Activated naive CD4-positive, alpha-beta T cell treated with Interleukin-2 at 50 U/mL for 16 hours (primary cell): ENCODE measurements around the gene SLAMF6.
"Not testable (repeated sequence)": the region's sequence is repeated elsewhere in the genome, so short reads cannot be mapped to it uniquely, and the experiment has no call there.

Experiments used
- DNase-seq: peaks from one replicate; pipeline ENCODE4 v3.0.0-alpha.2; 2020

The SLAMF6 gene

GRCh38 chr1:160541622-160542302, 18.7 kb upstream of the SLAMF6 start:
- DNase-seq = no peak

GRCh38 chr1:160540859-160541233, 17.8 kb upstream of the SLAMF6 start:
- no peak for DNase-seq

GRCh38 chr1:160539990-160540858, 17.2 kb upstream of the SLAMF6 start:
- peak; percentile 45 for DNase-seq

GRCh38 chr1:160539684-160539989, 16.6 kb upstream of the SLAMF6 start:
- DNase-seq = no peak

GRCh38 chr1:160538985-160539651, 16.1 kb upstream of the SLAMF6 start:
- DNase-seq = no peak

- no peak for DNase-seq
Measured at GRCh38 chr1:160537714-160538665, 14.9 kb upstream of the SLAMF6 start.

GRCh38 chr1:160534823-160535605, 12.0 kb upstream of the SLAMF6 start:
- DNase-seq = no peak

GRCh38 chr1:160532557-160532813, 9.4 kb upstream of the SLAMF6 start:
- not testable (repeated sequence) for DNase-seq

GRCh38 chr1:160531809-160532556, 8.9 kb upstream of the SLAMF6 start:
- not testable (repeated sequence) for DNase-seq

- DNase-seq = not testable (repeated sequence)
Measured at GRCh38 chr1:160529401-160529952, 6.4 kb upstream of the SLAMF6 start.

- DNase-seq = not testable (repeated sequence)
Measured at GRCh38 chr1:160523789-160524188, 734 bp upstream of the SLAMF6 start.

GRCh38 chr1:160522136-160522535, 919 bp downstream of the SLAMF6 start:
- DNase-seq = no peak

- DNase-seq = no peak
Measured at GRCh38 chr1:160521554-160521953, 1.5 kb downstream of the SLAMF6 start.

- DNase-seq = no peak
Measured at GRCh38 chr1:160520999-160521398, 2.1 kb downstream of the SLAMF6 start.

- DNase-seq = no peak
Measured at GRCh38 chr1:160520582-160520981, 2.5 kb downstream of the SLAMF6 start.

GRCh38 chr1:160519642-160520435, 3.2 kb downstream of the SLAMF6 start:
- DNase-seq = peak; percentile 26

- DNase-seq = not testable (repeated sequence)
Measured at GRCh38 chr1:160517519-160517918, 5.5 kb downstream of the SLAMF6 start.

- not testable (repeated sequence) for DNase-seq
Measured at GRCh38 chr1:160515908-160516307, 7.1 kb downstream of the SLAMF6 start.

- no peak for DNase-seq
Measured at GRCh38 chr1:160504651-160505050, 18.4 kb downstream of the SLAMF6 start.

- DNase-seq = no peak
Measured at GRCh38 chr1:160503087-160503486, 20.0 kb downstream of the SLAMF6 start.
